GM19023 (cell line): ENCODE measurements around the gene ATP10A.

ENCODE experiments used
- ATAC-seq: cut with Tn5 transposase; IDR thresholded peaks from one replicate; pipeline ENCODE4 v1.9.1; 2021; ENCODE audit warnings: mild to moderate bottlenecking, moderate library complexity; ENCODE audit not compliant: unreplicated experiment

ATP10A gene

GRCh38 chr15:25830844-25831451 is 32.2 kb downstream of the ATP10A start:
- no peak for ATAC-seq

- no peak for ATAC-seq
These were observed 34.1 kb downstream of the ATP10A start for GRCh38 chr15:25829073-25829472.

GRCh38 chr15:25825207-25825606 is 37.9 kb downstream of the ATP10A start:
- ATAC-seq, result no peak

- ATAC-seq, result no peak
These were observed 38.5 kb downstream of the ATP10A start for GRCh38 chr15:25824618-25825017.

GRCh38 chr15:25812845-25813244 is 50.3 kb downstream of the ATP10A start:
- ATAC-seq, result no peak

- ATAC-seq, result peak; percentile 5
These were observed 51.1 kb downstream of the ATP10A start for GRCh38 chr15:25812073-25812472.

- ATAC-seq, result peak; percentile 66
These were observed 51.6 kb downstream of the ATP10A start for GRCh38 chr15:25811481-25811906.

GRCh38 chr15:25810631-25811091 is 52.5 kb downstream of the ATP10A start:
- ATAC-seq, result no peak

- ATAC-seq, result no peak
These were observed 53.0 kb downstream of the ATP10A start for GRCh38 chr15:25810154-25810553.

- ATAC-seq, result no peak
These were observed 56.1 kb downstream of the ATP10A start for GRCh38 chr15:25807063-25807462.

GRCh38 chr15:25805031-25805430 is 58.1 kb downstream of the ATP10A start:
- no peak for ATAC-seq

- no peak for ATAC-seq
These were observed 58.7 kb downstream of the ATP10A start for GRCh38 chr15:25804451-25804850.

GRCh38 chr15:25803541-25803940 is 59.6 kb downstream of the ATP10A start:
- ATAC-seq, result no peak

GRCh38 chr15:25803036-25803435 is 60.1 kb downstream of the ATP10A start:
- ATAC-seq, result no peak

GRCh38 chr15:25802285-25802830 is 60.8 kb downstream of the ATP10A start:
- ATAC-seq, result no peak

- ATAC-seq, result no peak
These were observed 61.4 kb downstream of the ATP10A start for GRCh38 chr15:25801586-25802284.

GRCh38 chr15:25800761-25801515 is 62.2 kb downstream of the ATP10A start:
- no peak for ATAC-seq

GRCh38 chr15:25799906-25800700 is 63.0 kb downstream of the ATP10A start:
- ATAC-seq, result no peak

GRCh38 chr15:25797936-25798901 is 64.9 kb downstream of the ATP10A start:
- ATAC-seq, result no peak
